Measurements from ENCODE around the gene CERK.

DNA sequence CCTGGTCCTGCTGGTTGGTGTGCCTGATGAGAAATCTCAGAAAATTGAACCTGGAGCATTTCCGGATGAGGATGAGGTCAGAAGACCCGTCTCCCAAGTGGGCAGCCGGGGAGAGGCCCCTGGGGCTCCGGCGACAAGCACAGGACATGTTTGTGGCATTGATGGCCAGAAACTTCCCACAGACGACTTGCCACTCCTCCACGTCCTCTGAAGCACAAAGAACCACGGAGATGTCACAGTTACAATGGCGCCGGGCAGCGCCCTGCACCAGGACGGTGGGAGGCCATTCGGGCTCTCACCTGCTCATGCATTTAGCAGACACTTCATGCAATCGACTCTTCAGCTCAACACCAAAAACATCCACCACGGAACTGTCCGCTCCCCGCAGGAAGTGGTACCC lies 46.5 kb downstream of the CERK start:
- TF ChIP-seq EZH2 (IDR thresholded peaks at IDR 0.05; ENCODE audit: low read depth), result no peak
- TF ChIP-seq, protein P1, sequence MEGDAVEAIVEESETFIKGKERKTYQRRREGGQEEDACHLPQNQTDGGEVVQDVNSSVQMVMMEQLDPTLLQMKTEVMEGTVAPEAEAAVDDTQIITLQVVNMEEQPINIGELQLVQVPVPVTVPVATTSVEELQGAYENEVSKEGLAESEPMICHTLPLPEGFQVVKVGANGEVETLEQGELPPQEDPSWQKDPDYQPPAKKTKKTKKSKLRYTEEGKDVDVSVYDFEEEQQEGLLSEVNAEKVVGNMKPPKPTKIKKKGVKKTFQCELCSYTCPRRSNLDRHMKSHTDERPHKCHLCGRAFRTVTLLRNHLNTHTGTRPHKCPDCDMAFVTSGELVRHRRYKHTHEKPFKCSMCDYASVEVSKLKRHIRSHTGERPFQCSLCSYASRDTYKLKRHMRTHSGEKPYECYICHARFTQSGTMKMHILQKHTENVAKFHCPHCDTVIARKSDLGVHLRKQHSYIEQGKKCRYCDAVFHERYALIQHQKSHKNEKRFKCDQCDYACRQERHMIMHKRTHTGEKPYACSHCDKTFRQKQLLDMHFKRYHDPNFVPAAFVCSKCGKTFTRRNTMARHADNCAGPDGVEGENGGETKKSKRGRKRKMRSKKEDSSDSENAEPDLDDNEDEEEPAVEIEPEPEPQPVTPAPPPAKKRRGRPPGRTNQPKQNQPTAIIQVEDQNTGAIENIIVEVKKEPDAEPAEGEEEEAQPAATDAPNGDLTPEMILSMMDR (conservative IDR thresholded peaks at IDR 0.05), result no peak

Measured in PC-9 (cell line).